HG02884 (cell line): ENCODE measurements around the gene LAX1.
"Not testable (repeated sequence)": the region's sequence is repeated elsewhere in the genome, so short reads cannot be mapped to it uniquely, and the experiment has no call there.

Experiments
- ATAC-seq: cut with Tn5 transposase; IDR thresholded peaks from one replicate; pipeline ENCODE4 v1.9.1; 2021; ENCODE audit warnings: mild to moderate bottlenecking, moderate library complexity; ENCODE audit not compliant: unreplicated experiment

The LAX1 gene

GRCh38 chr1:203765029-203765837 lies at the start of gene LAX1:
LAX1 (plus strand) TSS chr1:203765183; CDS start chr1:203765566, 383 bp downstream.
- ATAC-seq, result peak; percentile 57

GRCh38 chr1:203717120-203717519 lies 47.9 kb upstream of the LAX1 start:
- ATAC-seq, result no peak

GRCh38 chr1:203720242-203720641 lies 44.7 kb upstream of the LAX1 start:
- no peak for ATAC-seq

- ATAC-seq, result no peak
Observed at GRCh38 chr1:203722909-203723308, 42.1 kb upstream of the LAX1 start.

GRCh38 chr1:203726417-203726867 lies 38.5 kb upstream of the LAX1 start:
- ATAC-seq, result no peak

GRCh38 chr1:203733009-203733863 lies 31.7 kb upstream of the LAX1 start:
- no peak for ATAC-seq

- ATAC-seq, result no peak
Observed at GRCh38 chr1:203742436-203742835, 22.5 kb upstream of the LAX1 start.

- no peak for ATAC-seq
Observed at GRCh38 chr1:203743091-203743571, 21.9 kb upstream of the LAX1 start.

GRCh38 chr1:203744075-203744972 lies 20.7 kb upstream of the LAX1 start:
- no peak for ATAC-seq

GRCh38 chr1:203746281-203746680 lies 18.7 kb upstream of the LAX1 start:
- ATAC-seq, result no peak

- no peak for ATAC-seq
Observed at GRCh38 chr1:203751051-203751450, 13.9 kb upstream of the LAX1 start.

- ATAC-seq, result not testable (repeated sequence)
Observed at GRCh38 chr1:203751618-203752361, 13.2 kb upstream of the LAX1 start.

- ATAC-seq, result peak; percentile 51
Observed at GRCh38 chr1:203754455-203754864, 10.5 kb upstream of the LAX1 start.

GRCh38 chr1:203756036-203756435 lies 8.9 kb upstream of the LAX1 start:
- no peak for ATAC-seq

- not testable (repeated sequence) for ATAC-seq
Observed at GRCh38 chr1:203758749-203759148, 6.2 kb upstream of the LAX1 start.

- no peak for ATAC-seq
Observed at GRCh38 chr1:203760506-203760905, 4.5 kb upstream of the LAX1 start.

GRCh38 chr1:203761958-203762357 lies 3.0 kb upstream of the LAX1 start:
- not testable (repeated sequence) for ATAC-seq

GRCh38 chr1:203763505-203763904 lies 1.5 kb upstream of the LAX1 start:
- ATAC-seq, result no peak

GRCh38 chr1:203764105-203765028 lies 616 bp upstream of the LAX1 start:
- no peak for ATAC-seq
